Measurements from ENCODE around the gene FANCC. TPM values are rescaled to one million over a fixed set of nuclear protein-coding genes. Genes with fewer than 3 reads are reported as not detected.

FANCC gene
- total and polyA plus RNA-seq, 10 donors: 0.89 to 9.7 (median 6.6) TPM

DNA sequence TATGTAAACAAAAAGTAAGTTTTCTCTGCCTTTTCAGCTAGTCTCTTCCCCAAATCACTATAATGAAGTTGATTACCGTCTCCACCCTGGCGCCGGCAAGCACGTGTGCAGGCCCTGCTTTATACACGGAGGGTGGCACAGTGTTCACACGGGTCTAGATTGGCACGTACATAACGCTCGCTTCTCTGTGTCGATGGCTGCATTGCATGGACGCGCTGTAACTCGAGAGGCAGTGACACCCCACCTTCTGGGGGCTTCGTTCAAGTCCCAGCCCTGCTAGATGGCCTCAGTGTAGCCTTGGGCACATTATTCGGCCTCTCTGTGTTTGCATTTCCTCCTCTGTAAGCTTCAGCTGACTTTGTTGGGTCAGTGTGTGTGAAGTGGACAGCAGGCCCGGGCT, 223.9 kb downstream of the FANCC start:
- WGBS, 5 donors: 88 to 92% (median 90%) methylated on average over 16 of the region's 16 CpGs
- no peaks in the 10 kb centered on the region for H3K27me3 ChIP-seq (replicated peaks in 1 of 7)
- no peak for DNase-seq
- peak overlapping the region in 2 of 8 donors; percentile 75 to 85 for H3K27ac ChIP-seq
- peaks cover 18 to 79% (median 50%) of the 10 kb centered on the region in 6 donors for H3K4me1 ChIP-seq
- H3K36me3 ChIP-seq: peaks cover 0 to 14% (median 0%) of the 10 kb centered on the region in 6 donors
- no peak overlapping the region for H3K4me3 ChIP-seq
- H3K9me3 ChIP-seq: no peaks in the 10 kb centered on the region
- intact Hi-C loops (cut with DNase I; ENCODE audit: low total_unique reads): no loop called here
- TF ChIP-seq POLR2AphosphoS5 (IDR thresholded peaks at IDR 0.05): no peak
- TF ChIP-seq, protein P1, sequence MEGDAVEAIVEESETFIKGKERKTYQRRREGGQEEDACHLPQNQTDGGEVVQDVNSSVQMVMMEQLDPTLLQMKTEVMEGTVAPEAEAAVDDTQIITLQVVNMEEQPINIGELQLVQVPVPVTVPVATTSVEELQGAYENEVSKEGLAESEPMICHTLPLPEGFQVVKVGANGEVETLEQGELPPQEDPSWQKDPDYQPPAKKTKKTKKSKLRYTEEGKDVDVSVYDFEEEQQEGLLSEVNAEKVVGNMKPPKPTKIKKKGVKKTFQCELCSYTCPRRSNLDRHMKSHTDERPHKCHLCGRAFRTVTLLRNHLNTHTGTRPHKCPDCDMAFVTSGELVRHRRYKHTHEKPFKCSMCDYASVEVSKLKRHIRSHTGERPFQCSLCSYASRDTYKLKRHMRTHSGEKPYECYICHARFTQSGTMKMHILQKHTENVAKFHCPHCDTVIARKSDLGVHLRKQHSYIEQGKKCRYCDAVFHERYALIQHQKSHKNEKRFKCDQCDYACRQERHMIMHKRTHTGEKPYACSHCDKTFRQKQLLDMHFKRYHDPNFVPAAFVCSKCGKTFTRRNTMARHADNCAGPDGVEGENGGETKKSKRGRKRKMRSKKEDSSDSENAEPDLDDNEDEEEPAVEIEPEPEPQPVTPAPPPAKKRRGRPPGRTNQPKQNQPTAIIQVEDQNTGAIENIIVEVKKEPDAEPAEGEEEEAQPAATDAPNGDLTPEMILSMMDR (IDR thresholded peaks at IDR 0.05 in 8 of 11, conservative IDR thresholded peaks at IDR 0.05 in 3 of 11): no peak
- no peak for TF ChIP-seq POLR2A (IDR thresholded peaks at IDR 0.05)

DNA sequence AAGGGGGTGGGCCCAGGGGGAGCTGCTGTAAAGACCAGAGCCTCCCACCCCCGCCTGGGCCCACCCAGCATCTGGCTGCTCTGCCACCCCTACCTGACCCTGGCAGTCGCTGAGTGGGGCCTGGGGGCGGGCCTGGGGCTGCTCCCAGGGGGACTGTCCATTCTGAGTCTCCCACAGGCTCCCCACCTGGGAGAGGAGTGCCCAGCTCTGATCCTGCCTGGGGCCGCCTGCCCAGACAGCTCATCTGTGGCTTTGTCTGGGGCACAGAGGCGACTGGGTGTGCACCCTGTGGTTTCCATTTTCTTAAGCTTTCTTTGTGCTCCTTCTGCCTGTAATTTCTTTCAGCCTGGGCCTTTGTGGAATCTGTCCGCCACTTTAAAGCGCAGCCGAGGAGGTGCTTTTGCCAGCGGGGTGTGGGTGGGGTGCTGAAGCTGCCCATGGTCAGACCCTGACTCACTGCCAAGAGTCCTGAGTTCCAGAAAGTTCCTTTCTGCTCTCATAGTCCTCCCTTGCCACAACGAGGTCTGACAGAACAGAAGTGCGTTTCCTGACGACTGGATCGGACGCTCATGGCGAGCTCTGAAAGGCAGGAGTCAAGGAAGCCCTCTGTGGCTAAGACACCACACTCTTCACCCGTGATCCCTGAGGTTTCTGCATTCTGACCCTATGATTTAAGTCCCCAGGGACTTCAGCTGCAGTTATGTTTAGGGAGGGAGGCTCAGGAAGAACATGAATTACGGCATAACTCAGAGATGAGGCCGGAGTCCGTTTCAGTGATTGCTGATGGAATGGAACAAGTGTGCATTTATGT, 225.0 kb downstream of the FANCC start:
- peaks cover 18 to 83% (median 48%) of the 10 kb centered on the region in 6 donors for H3K4me1 ChIP-seq
- H3K36me3 ChIP-seq: peaks cover 0 to 25% (median 0%) of the 10 kb centered on the region in 6 donors
- H3K27ac ChIP-seq: peak overlapping the region; percentile 27 to 85 (median 70)
- H3K9me3 ChIP-seq: no peaks in the 10 kb centered on the region
- intact Hi-C loops (cut with DNase I; ENCODE audit: low total_unique reads): no loop called here
- no peak for DNase-seq
- 41 to 46% (median 42%) methylated on average over 16 to 19 of the region's 19 CpGs for WGBS, 5 donors
- no peak for TF ChIP-seq POLR2A (IDR thresholded peaks at IDR 0.05)
- peak in 2 of 3 donors; percentile 27 to 45 for TF ChIP-seq POLR2AphosphoS5 (IDR thresholded peaks at IDR 0.05)
- TF ChIP-seq, protein P1 (IDR thresholded peaks at IDR 0.05 in 8 of 11, conservative IDR thresholded peaks at IDR 0.05 in 3 of 11): no peak
- no peaks in the 10 kb centered on the region for H3K27me3 ChIP-seq (replicated peaks in 1 of 7)
- no peak overlapping the region for H3K4me3 ChIP-seq

DNA sequence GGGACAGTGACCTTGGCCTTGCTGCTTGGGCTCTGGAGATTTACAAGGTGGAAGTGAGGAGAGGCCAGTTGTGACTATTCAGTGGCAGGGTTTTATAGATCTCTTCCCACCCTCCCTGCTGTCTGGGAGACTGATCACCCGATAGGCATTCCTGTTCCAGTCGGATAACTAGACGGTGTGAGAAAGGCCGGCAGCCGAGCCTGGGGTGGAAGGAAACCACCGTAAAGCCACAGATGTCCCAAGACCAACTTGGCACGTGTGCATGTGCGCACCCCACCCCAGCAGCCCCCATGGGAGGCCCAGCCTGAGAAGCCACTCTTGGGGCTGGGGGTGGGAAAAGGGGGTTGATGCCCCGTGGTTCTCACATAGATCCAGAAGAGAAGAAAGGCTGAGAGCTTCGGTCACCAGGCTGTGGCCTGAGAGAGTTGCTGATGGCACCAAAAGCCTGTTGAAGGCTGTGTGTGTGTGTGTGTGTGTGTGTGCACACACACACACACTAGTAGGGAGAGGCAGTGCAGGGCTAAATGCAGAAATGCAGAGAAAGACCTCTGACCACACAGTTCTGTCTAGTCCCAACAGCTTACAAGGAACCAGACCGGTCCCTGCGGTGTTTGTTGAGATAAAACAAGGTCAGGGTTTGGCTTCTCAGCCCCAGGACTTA, 225.8 kb downstream of the FANCC start:
- H3K27me3 ChIP-seq (replicated peaks in 1 of 7): no peaks in the 10 kb centered on the region
- no peak for DNase-seq
- H3K4me1 ChIP-seq: peaks cover 18 to 84% (median 48%) of the 10 kb centered on the region in 6 donors
- H3K4me3 ChIP-seq: no peak overlapping the region
- no peaks in the 10 kb centered on the region for H3K9me3 ChIP-seq
- peaks cover 0 to 27% (median 2%) of the 10 kb centered on the region in 6 donors for H3K36me3 ChIP-seq
- H3K27ac ChIP-seq: peak overlapping the region; percentile 27 to 85 (median 70)
- no peak for TF ChIP-seq POLR2A (IDR thresholded peaks at IDR 0.05)
- TF ChIP-seq, protein P1 (IDR thresholded peaks at IDR 0.05 in 8 of 11, conservative IDR thresholded peaks at IDR 0.05 in 3 of 11): no peak
- no peak for TF ChIP-seq POLR2AphosphoS5 (IDR thresholded peaks at IDR 0.05)
- WGBS, 5 donors: 25 to 53% (median 40%) methylated on average over 10 to 12 of the region's 12 CpGs
- intact Hi-C loops (cut with DNase I; ENCODE audit: low total_unique reads): no loop called here

Data from spleen (tissue), 11 donors.